Measurements from ENCODE around the gene NXN. TPM values are rescaled to one million over a fixed set of nuclear protein-coding genes. Genes with fewer than 3 reads are reported as not detected.

The NXN gene
- total and polyA plus RNA-seq, 9 donors: 5.5 to 34.8 (median 28.4) TPM

DNA sequence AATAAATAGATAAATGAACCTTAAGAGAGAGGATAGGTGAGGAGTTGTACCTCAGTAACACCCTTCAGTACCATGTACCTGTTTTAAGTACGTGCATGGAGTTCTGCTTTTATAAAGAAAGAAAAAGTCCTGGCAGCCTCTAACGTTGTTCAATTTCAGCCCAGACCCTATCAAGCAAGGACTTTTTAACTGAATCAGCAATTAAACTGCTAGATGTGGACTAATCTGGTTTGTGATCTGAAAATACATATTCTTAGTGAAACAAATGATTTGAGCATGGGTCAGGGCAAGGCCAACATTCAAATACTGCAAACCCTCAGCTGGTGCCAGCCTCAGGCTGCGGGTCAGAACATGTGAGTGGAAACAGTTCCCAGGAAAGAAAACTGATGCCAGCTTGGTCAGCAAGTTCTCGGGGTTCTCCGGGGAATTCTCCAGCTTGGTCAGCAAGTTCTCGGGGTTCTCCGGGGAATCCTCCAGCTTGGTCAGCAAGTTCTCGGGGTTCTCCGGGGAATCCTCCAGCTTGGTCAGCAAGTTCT is 112.9 kb downstream of the NXN start:
- Histone ChIP-seq H3K4me1 (ENCODE audit: insufficient read depth) (peaks cover 11% of the 10 kb centered on the region), H3K36me3 (no peaks in the 10 kb centered on the region), H3K4me3 (no peak overlapping the region), H3K9me3 (no peaks in the 10 kb centered on the region), H3K27me3 (no peaks in the 10 kb centered on the region), H3K27ac (no peak overlapping the region)
- WGBS, 3 donors: 73 to 80% (median 74%) methylated on average over 9 of the region's 9 CpGs
- TF ChIP-seq, protein P1, sequence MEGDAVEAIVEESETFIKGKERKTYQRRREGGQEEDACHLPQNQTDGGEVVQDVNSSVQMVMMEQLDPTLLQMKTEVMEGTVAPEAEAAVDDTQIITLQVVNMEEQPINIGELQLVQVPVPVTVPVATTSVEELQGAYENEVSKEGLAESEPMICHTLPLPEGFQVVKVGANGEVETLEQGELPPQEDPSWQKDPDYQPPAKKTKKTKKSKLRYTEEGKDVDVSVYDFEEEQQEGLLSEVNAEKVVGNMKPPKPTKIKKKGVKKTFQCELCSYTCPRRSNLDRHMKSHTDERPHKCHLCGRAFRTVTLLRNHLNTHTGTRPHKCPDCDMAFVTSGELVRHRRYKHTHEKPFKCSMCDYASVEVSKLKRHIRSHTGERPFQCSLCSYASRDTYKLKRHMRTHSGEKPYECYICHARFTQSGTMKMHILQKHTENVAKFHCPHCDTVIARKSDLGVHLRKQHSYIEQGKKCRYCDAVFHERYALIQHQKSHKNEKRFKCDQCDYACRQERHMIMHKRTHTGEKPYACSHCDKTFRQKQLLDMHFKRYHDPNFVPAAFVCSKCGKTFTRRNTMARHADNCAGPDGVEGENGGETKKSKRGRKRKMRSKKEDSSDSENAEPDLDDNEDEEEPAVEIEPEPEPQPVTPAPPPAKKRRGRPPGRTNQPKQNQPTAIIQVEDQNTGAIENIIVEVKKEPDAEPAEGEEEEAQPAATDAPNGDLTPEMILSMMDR (IDR thresholded peaks at IDR 0.05): no peak
- TF ChIP-seq EP300 (IDR thresholded peaks at IDR 0.05): no peak
- no peak for TF ChIP-seq POLR2A (IDR thresholded peaks at IDR 0.05)
- DNase-seq: no peak
- intact Hi-C loops (cut with DNase I): no loop called here

DNA sequence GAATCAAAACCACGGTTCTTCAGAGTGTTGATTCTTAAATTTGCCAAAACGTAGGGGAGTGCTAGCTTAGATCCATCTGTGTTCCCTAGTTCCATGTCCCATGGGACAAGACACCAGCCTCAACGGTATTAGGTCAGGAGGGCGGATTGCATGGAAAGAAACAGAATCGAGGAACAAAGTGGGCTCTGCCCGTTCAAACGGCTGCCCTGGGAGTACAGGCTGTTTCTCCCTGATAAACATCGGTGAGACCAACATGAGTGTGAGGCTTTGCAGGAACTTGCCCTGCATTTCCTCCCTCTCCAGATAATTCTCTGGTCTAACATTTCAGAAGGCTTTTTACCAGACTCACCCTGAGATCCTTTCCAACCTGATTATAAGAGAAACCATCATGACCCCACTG is 115.3 kb downstream of the NXN start:
- Histone ChIP-seq H3K27ac (no peak overlapping the region), H3K9me3 (no peaks in the 10 kb centered on the region), H3K27me3 (no peaks in the 10 kb centered on the region), H3K36me3 (no peaks in the 10 kb centered on the region), H3K4me1 (ENCODE audit: insufficient read depth) (peaks cover 4% of the 10 kb centered on the region), H3K4me3 (no peak overlapping the region)
- no peak for DNase-seq
- intact Hi-C loops (cut with DNase I): no loop called here
- TF ChIP-seq EP300 (IDR thresholded peaks at IDR 0.05) (no peak), POLR2A (IDR thresholded peaks at IDR 0.05) (no peak)
- TF ChIP-seq, protein P1 (IDR thresholded peaks at IDR 0.05): no peak
- 40 to 48% (median 41%) methylated on average over 8 of the region's 8 CpGs for WGBS, 3 donors

DNA sequence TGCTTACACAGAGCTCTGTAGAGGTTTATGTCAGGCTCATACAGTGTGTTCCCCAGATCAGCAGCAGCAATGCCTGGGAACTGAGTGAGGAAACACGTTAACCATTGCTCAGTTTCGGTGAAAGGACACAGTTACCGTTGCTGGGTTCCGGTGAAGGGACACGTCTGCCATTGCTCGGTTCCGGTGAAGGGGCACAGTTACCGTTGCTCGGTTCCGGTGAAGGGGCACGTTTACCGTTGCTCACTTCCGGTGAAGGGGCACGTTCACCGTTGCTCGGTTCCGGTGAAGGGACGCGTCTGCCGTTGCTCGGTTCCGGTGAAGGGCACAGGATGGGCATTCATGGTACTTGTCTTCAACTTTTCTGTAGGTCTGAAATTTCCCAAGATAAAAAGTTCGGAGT is 115.7 kb downstream of the NXN start:
- Histone ChIP-seq H3K9me3 (no peaks in the 10 kb centered on the region), H3K36me3 (no peaks in the 10 kb centered on the region), H3K4me3 (no peak overlapping the region), H3K4me1 (ENCODE audit: insufficient read depth) (peaks cover 5% of the 10 kb centered on the region), H3K27me3 (no peaks in the 10 kb centered on the region), H3K27ac (no peak overlapping the region)
- TF ChIP-seq, protein P1 (IDR thresholded peaks at IDR 0.05): no peak
- no peak for TF ChIP-seq EP300 (IDR thresholded peaks at IDR 0.05)
- TF ChIP-seq POLR2A (IDR thresholded peaks at IDR 0.05): no peak
- no peak for DNase-seq
- 92 to 93% (median 93%) methylated on average over 23 of the region's 23 CpGs for WGBS, 3 donors
- intact Hi-C loops (cut with DNase I): no loop called here

DNA sequence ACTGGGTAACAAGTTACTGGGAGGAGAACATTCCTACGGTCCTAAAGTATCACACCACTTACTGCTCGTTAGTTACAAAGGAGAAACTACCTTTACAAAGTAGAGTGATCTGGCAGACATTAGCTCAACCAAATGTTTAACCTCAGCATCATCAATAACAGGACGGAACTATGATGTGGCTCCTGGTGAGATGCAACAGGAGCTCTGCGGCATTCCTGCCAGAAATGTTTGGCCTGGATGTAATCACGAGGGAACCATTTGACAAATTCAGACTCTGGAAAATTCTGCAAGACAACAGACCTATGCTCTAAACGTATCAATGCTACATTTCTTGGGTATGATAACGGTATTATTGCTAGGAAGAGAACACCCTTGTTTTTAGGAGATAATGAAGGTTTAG is 117.0 kb downstream of the NXN start:
- H3K9me3 ChIP-seq: no peaks in the 10 kb centered on the region
- H3K27me3 ChIP-seq: no peaks in the 10 kb centered on the region
- WGBS, 3 donors: 81 to 83% (median 82%) methylated on average over 7 of the region's 7 CpGs
- no peaks in the 10 kb centered on the region for H3K36me3 ChIP-seq
- no peak for DNase-seq
- intact Hi-C loops (cut with DNase I): no loop called here
- TF ChIP-seq EP300 (IDR thresholded peaks at IDR 0.05) (no peak), POLR2A (IDR thresholded peaks at IDR 0.05) (no peak)
- TF ChIP-seq, protein P1 (IDR thresholded peaks at IDR 0.05): no peak
- H3K4me3 ChIP-seq: no peak overlapping the region
- no peak overlapping the region for H3K27ac ChIP-seq
- H3K4me1 ChIP-seq (ENCODE audit: insufficient read depth): peaks cover 6% of the 10 kb centered on the region

All from ovary (tissue), 9 donors.